ENCODE results near the gene ADGB.
A peak's percentile ranks its signal among the peaks of the same experiment; 100 is the strongest.
"Not testable (repeated sequence)": the region's sequence is repeated elsewhere in the genome, so short reads cannot be mapped to it uniquely, and the experiment has no call there.

ADGB gene

GRCh38 chr6:146767632-146768031 lies 168.9 kb downstream of the ADGB start:
- DNase-seq (ENCODE audit: low read depth in 2 of 2) = no peak

DNA sequence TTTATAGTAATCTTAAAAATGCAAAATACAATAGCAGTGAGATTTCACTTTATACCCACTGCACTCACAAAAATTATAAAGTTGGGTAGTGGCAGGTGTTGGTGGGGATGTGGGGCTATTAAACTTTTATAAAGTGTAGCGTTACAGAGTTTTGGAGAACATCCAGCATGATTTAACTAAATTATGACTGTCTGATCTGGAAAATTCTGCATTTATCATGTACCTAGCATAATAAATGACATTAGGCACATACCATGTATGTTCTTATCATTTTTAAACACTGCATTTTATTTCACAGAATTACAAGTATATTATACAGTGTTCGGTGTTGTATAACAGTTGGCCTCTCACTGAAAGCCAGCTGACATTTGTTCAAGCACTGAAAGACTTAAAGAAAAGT lies 169.9 kb downstream of the ADGB start:
- no peak for DNase-seq (ENCODE audit: low read depth in 2 of 2)

DNA sequence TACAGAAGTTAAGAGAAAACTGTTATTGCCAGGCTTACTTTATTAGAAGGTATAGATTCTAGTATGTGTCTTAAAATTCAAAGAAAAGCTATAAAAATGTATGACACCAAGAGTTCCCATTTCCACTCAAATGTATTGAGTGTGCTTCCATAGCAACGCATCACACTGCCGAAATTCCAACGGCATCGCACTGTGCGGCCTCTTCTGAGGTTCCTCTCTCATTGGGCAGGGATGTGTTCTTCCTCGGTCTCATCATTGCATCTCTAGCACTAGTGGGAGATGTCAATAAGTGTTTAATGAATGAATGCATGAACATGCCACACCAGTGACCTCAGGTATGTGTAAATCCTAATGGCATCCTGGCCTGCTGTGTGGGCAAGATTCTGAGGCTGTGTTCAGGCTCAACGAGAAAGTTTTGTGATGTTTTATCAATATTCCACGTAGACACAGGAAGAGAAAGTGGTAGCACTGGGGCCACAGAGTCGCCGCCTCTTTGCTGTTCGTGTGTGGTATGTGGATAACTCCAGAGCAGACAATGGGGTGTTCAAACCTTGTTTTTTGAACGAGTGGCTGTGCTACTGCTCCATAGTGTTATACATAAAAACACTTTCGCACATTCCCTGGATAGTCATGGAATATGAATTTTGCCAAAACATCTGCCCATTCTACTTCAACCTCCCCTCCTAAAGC lies 171.6 kb downstream of the ADGB start:
- DNase-seq (ENCODE audit: low read depth in 2 of 2) = no peak

DNA sequence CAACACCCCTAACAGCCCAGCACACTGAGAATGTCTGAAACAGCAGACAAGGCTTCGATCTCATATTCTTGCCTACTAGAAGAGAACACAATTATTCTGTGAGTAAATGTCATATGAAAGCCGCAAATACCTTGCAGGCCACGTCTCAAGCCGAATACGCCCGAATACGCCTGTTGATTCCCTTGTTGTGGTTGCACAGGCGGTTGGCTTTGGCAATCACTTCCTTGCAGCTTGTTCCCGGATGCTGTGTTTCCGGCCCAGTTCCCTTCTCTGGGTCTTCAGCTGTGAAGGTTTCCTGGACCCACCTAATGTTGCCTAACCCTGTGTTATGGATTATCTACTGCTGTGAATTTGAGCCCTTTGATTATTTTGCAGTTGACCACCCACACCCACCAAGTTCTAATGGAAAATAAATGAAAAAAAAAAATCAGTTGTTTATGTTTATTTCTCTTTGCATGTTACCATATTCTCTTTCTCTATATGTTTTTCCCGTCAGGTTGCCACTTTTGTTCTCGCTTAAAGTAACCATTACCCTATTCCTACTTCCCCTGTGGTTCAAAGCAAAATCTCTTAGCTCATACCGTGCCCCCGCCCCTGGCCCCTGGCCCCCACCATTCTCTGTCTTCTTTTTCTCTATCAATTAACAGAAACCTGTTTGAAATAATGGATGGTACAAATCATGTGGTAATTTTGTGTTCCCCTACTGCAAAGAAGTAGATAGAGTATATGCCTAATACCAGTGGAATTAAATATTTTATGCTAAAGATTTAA lies 172.4 kb downstream of the ADGB start:
- DNase-seq (ENCODE audit: low read depth in 2 of 2) = peak; percentile 9 to 42

DNA sequence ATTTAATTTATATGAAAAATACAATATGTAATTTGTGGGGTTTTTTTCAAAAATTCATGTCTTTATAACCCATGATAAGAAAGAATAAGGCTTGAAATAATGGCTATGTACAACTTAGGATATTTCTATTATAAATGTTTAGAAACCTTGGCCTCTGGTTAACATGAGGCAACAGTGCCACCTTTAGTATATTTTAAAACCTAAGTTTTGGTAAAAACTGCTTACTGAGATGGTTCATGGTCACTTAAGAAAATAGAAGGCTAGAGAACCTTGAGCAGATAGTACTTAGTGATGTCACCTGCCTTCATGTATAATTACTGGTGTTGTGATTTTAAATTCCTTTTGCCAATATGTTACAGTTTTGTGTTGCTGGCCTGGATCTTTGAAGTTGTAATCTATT lies 176.4 kb downstream of the ADGB start:
- no peak for DNase-seq (ENCODE audit: low read depth in 2 of 2)

GRCh38 chr6:146781836-146782235 lies 183.1 kb downstream of the ADGB start:
- no peak for DNase-seq (ENCODE audit: low read depth in 2 of 2)

DNA sequence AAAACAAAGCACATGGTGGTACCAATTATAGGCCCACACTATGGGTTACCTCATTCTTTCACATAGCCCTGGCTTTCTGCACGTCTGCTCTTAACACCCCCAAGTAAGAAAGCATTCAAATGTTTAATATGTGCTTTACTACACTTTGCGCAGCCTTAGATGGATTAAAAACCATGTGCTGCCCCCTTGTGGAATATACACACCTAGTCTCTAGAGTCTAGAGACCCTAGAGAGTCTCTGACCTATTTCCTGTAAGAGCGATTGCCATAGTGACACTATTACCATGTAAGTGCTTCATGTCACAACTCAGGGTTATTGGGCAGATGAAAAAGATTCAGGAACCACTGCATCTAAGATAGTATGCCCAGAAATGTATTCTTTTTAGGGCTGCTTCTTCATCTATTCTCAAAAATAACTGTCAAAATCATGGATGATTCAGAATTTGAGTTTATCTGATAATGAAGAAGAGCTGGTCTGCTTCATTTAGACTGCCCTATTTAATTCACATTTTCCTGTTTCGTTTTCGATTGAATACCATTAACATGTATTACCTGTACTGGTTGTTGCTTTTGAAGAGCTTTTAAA lies 186.3 kb downstream of the ADGB start:
- no peak for DNase-seq (ENCODE audit: low read depth in 2 of 2)

GRCh38 chr6:146787876-146788508 lies 189.2 kb downstream of the ADGB start:
- DNase-seq (ENCODE audit: low read depth in 2 of 2) = no peak

- no peak for DNase-seq (ENCODE audit: low read depth in 2 of 2)
Observed at GRCh38 chr6:146790561-146791091, 191.9 kb downstream of the ADGB start.

- no peak for DNase-seq (ENCODE audit: low read depth in 2 of 2)
Observed at GRCh38 chr6:146791930-146792329, 193.2 kb downstream of the ADGB start.

- not testable (repeated sequence) for DNase-seq (ENCODE audit: low read depth in 2 of 2)
Observed at GRCh38 chr6:146793218-146793617, 194.4 kb downstream of the ADGB start.

GRCh38 chr6:146795479-146796133 lies 196.8 kb downstream of the ADGB start:
- DNase-seq (ENCODE audit: low read depth in 2 of 2) = no peak

GRCh38 chr6:146803167-146803566 lies 204.4 kb downstream of the ADGB start:
- DNase-seq (ENCODE audit: low read depth in 2 of 2) = not testable (repeated sequence)

GRCh38 chr6:146803601-146804000 lies 204.8 kb downstream of the ADGB start:
- no peak for DNase-seq (ENCODE audit: low read depth in 2 of 2)

GRCh38 chr6:146805546-146806325 lies 207.0 kb downstream of the ADGB start:
- DNase-seq (ENCODE audit: low read depth in 2 of 2) = no peak

DNA sequence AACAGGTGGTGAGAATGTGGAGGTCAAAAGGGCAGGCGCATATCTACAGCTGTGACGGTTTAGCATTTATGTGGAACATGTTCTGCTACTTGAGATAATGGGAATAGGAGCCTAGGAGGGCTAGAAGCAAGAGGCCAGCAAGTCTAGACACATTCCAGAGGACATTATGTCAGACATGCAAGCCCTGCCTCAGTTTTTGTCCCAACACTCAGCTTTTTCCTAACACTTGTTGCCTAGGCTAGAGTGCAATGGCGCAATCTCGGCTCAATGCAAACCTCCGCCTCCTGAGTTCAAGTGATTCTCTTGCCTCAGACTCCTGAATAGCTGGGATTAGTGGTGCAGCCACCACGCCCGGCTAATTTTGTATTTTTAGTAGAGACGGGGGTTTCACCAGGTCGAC lies 210.2 kb downstream of the ADGB start:
- not testable (repeated sequence) for DNase-seq (ENCODE audit: low read depth in 2 of 2)

GRCh38 chr6:146812811-146813321 lies 214.1 kb downstream of the ADGB start:
- DNase-seq (ENCODE audit: low read depth in 2 of 2) = not testable (repeated sequence)

DNA sequence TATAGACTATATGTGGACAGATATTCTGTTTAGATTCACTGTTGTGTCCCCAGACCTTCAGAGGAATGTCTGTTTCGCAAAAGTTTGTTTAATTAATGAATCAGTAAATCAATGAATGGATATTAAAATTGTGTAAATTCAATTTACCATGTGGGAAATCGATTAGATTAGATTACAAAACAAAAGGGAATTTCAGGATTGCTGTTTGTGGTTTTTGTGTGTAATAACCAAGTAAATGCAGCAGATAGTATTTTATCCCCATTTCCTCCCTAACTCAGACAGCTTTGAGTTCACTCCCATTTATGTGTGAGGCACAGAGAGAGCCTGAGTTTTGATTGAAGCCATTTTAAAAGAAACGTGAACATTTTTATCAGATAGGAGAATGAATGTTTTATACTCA lies 214.8 kb downstream of the ADGB start:
- DNase-seq (ENCODE audit: low read depth in 2 of 2) = no peak

GRCh38 chr6:146814148-146814750 lies 215.5 kb downstream of the ADGB start:
- DNase-seq (ENCODE audit: low read depth in 2 of 2) = no peak

Data from stimulated activated CD4-positive, alpha-beta T cell treated with anti-CD3 and anti-CD28 coated beads, Interleukin-12 subunit alpha, Interleukin-12 subunit beta, amount 100 ng/mL, for 24 hours (primary cell).